ENCODE results near the gene B4GALT1. TPM values are rescaled to one million over a fixed set of nuclear protein-coding genes. Genes with fewer than 3 reads are reported as not detected.
"Not testable (repeated sequence)": the region's sequence is repeated elsewhere in the genome, so short reads cannot be mapped to it uniquely, and the experiment has no call there.

The B4GALT1 gene
- polyA plus RNA-seq, 1 donor (not counting 4 experiments of a cell fraction or from before 2014, with no cell fraction given), result 55.1 TPM

GRCh38 chr9:33161011-33161588 is 6.0 kb downstream of the B4GALT1 start:
- peak overlapping the region; percentile 87 for H3K9ac ChIP-seq (ENCODE audit: control insufficient read depth, extremely low read depth, insufficient read depth, low read length)
- TF ChIP-seq CTCF (optimal IDR thresholded peaks at IDR 0.05 in 1 of 3, IDR thresholded peaks at IDR 0.05 in 1 of 3, conservative IDR thresholded peaks at IDR 0.05 in 1 of 3; ENCODE audit: extremely low read depth in 1 of 3, insufficient read depth in 2 of 3, low read length in 3 of 3), result no peak
- no peak for TF ChIP-seq EZH2 (IDR thresholded peaks at IDR 0.05; ENCODE audit: low read length)
- DNase-seq (ENCODE audit: low read depth, low spot score) (peak; percentile 86), FAIRE-seq (peak; percentile 90)
- H3K79me2 ChIP-seq (ENCODE audit: control insufficient read depth, insufficient read depth, low read length), result peaks cover 85% of the 10 kb centered on the region
- no peak overlapping the region for H2AFZ ChIP-seq (ENCODE audit: control insufficient read depth, low read length)
- H3K4me1 ChIP-seq (ENCODE audit: control insufficient read depth, extremely low read depth, insufficient read depth, low read length), result peaks cover 80% of the 10 kb centered on the region
- no peaks in the 10 kb centered on the region for H3K36me3 ChIP-seq (ENCODE audit: control insufficient read depth in 2 of 2, extremely low read depth in 1 of 2, insufficient read depth in 2 of 2, low read length in 2 of 2)
- H3K27me3 ChIP-seq (ENCODE audit: control insufficient read depth, extremely low read depth, insufficient read depth, low read length), result no peaks in the 10 kb centered on the region
- no peaks in the 10 kb centered on the region for H3K9me3 ChIP-seq (ENCODE audit: control insufficient read depth, low read depth, low read length)
- peak overlapping the region; percentile 99 for H3K4me2 ChIP-seq (ENCODE audit: control insufficient read depth, extremely low read depth, insufficient read depth, low read depth, low read length)
- dilution Hi-C loops (cut with MboI; ENCODE audit: extremely low pct_ligation_motif_present, low sequenced_read_pairs), result no loop called here
- peak overlapping the region in 2 of 3 experiments; percentile 59 to 62 for H3K4me3 ChIP-seq (ENCODE audit: control insufficient read depth in 2 of 3, extremely low read depth in 1 of 3, insufficient read depth in 2 of 3, low read depth in 1 of 3, low read length in 3 of 3)
- no peaks in the 10 kb centered on the region for H4K20me1 ChIP-seq (ENCODE audit: control insufficient read depth, extremely low read depth, insufficient read depth, low read length)
- H3K27ac ChIP-seq (ENCODE audit: control insufficient read depth, insufficient read depth, low read length), result peak overlapping the region; percentile 98
- H3K9me1 ChIP-seq (ENCODE audit: control insufficient read depth, extremely low read depth, insufficient read depth, low read length), result peaks cover 4% of the 10 kb centered on the region

GRCh38 chr9:33160446-33160845 is 6.7 kb downstream of the B4GALT1 start:
- H3K79me2 ChIP-seq (ENCODE audit: control insufficient read depth, insufficient read depth, low read length), result peaks cover 85% of the 10 kb centered on the region
- dilution Hi-C loops (cut with MboI; ENCODE audit: extremely low pct_ligation_motif_present, low sequenced_read_pairs); H2AFZ ChIP-seq (ENCODE audit: control insufficient read depth, low read length); DNase-seq (ENCODE audit: low read depth, low spot score); H3K27me3 ChIP-seq (ENCODE audit: control insufficient read depth, extremely low read depth, insufficient read depth, low read length); H3K36me3 ChIP-seq (ENCODE audit: control insufficient read depth in 2 of 2, extremely low read depth in 1 of 2, insufficient read depth in 2 of 2, low read length in 2 of 2); H4K20me1 ChIP-seq (ENCODE audit: control insufficient read depth, extremely low read depth, insufficient read depth, low read length); FAIRE-seq; H3K9me1 ChIP-seq (ENCODE audit: control insufficient read depth, extremely low read depth, insufficient read depth, low read length); H3K9me3 ChIP-seq (ENCODE audit: control insufficient read depth, low read depth, low read length): not testable (repeated sequence)
- peak overlapping the region in 2 of 3 experiments; percentile 54 to 59 for H3K4me3 ChIP-seq (ENCODE audit: control insufficient read depth in 2 of 3, extremely low read depth in 1 of 3, insufficient read depth in 2 of 3, low read depth in 1 of 3, low read length in 3 of 3)
- H3K4me2 ChIP-seq (ENCODE audit: control insufficient read depth, extremely low read depth, insufficient read depth, low read depth, low read length), result peak overlapping the region; percentile 99
- peak overlapping the region; percentile 87 for H3K9ac ChIP-seq (ENCODE audit: control insufficient read depth, extremely low read depth, insufficient read depth, low read length)
- peaks cover 86% of the 10 kb centered on the region for H3K4me1 ChIP-seq (ENCODE audit: control insufficient read depth, extremely low read depth, insufficient read depth, low read length)
- peak overlapping the region; percentile 98 for H3K27ac ChIP-seq (ENCODE audit: control insufficient read depth, insufficient read depth, low read length)

GRCh38 chr9:33159777-33160127 is 7.4 kb downstream of the B4GALT1 start:
- H3K27me3 ChIP-seq (ENCODE audit: control insufficient read depth, extremely low read depth, insufficient read depth, low read length), result no peaks in the 10 kb centered on the region
- peak overlapping the region; percentile 87 for H3K9ac ChIP-seq (ENCODE audit: control insufficient read depth, extremely low read depth, insufficient read depth, low read length)
- peaks cover 92% of the 10 kb centered on the region for H3K4me1 ChIP-seq (ENCODE audit: control insufficient read depth, extremely low read depth, insufficient read depth, low read length)
- TF ChIP-seq CTCF (optimal IDR thresholded peaks at IDR 0.05 in 1 of 3, IDR thresholded peaks at IDR 0.05 in 1 of 3, conservative IDR thresholded peaks at IDR 0.05 in 1 of 3; ENCODE audit: extremely low read depth in 1 of 3, insufficient read depth in 2 of 3, low read length in 3 of 3) (no peak), EZH2 (IDR thresholded peaks at IDR 0.05; ENCODE audit: low read length) (no peak)
- peak overlapping the region in 2 of 3 experiments; percentile 1 to 26 for H3K4me3 ChIP-seq (ENCODE audit: control insufficient read depth in 2 of 3, extremely low read depth in 1 of 3, insufficient read depth in 2 of 3, low read depth in 1 of 3, low read length in 3 of 3)
- peak overlapping the region; percentile 99 for H3K4me2 ChIP-seq (ENCODE audit: control insufficient read depth, extremely low read depth, insufficient read depth, low read depth, low read length)
- no peak overlapping the region for H2AFZ ChIP-seq (ENCODE audit: control insufficient read depth, low read length)
- peaks cover 4% of the 10 kb centered on the region for H3K9me1 ChIP-seq (ENCODE audit: control insufficient read depth, extremely low read depth, insufficient read depth, low read length)
- DNase-seq (ENCODE audit: low read depth, low spot score) (no peak), FAIRE-seq (peak; percentile 32)
- H3K36me3 ChIP-seq (ENCODE audit: control insufficient read depth in 2 of 2, extremely low read depth in 1 of 2, insufficient read depth in 2 of 2, low read length in 2 of 2), result no peaks in the 10 kb centered on the region
- no peaks in the 10 kb centered on the region for H3K9me3 ChIP-seq (ENCODE audit: control insufficient read depth, low read depth, low read length)
- dilution Hi-C loops (cut with MboI; ENCODE audit: extremely low pct_ligation_motif_present, low sequenced_read_pairs), result no loop called here
- H3K27ac ChIP-seq (ENCODE audit: control insufficient read depth, insufficient read depth, low read length), result peak overlapping the region; percentile 98
- H3K79me2 ChIP-seq (ENCODE audit: control insufficient read depth, insufficient read depth, low read length), result peaks cover 85% of the 10 kb centered on the region
- H4K20me1 ChIP-seq (ENCODE audit: control insufficient read depth, extremely low read depth, insufficient read depth, low read length), result no peaks in the 10 kb centered on the region

Data from keratinocyte (primary cell).